ENCODE data around the gene CYFIP1.

CYFIP1 gene

GRCh38 chr15:22868928-22869327 lies 111.2 kb downstream of the CYFIP1 start:
- no peak for TF ChIP-seq CTCF (IDR thresholded peaks at IDR 0.05; ENCODE audit: low read depth, low read length, missing control alignments)
- no peak overlapping the region for H3K4me3 ChIP-seq (replicated peaks; ENCODE audit: low read depth, low read length)
- DNase-seq (ENCODE audit: extremely low read depth, low read depth) = no peak

- no peak for DNase-seq (ENCODE audit: extremely low read depth, low read depth)
- H3K4me3 ChIP-seq (replicated peaks; ENCODE audit: low read depth, low read length) = no peak overlapping the region
- TF ChIP-seq CTCF (IDR thresholded peaks at IDR 0.05; ENCODE audit: low read depth, low read length, missing control alignments) = no peak
Measured at GRCh38 chr15:22868495-22868894, 111.7 kb downstream of the CYFIP1 start.

- no peak for DNase-seq (ENCODE audit: extremely low read depth, low read depth)
Measured at GRCh38 chr15:22867886-22868285, 112.3 kb downstream of the CYFIP1 start.

GRCh38 chr15:22866079-22866478 lies 114.1 kb downstream of the CYFIP1 start:
- no peak for TF ChIP-seq CTCF (IDR thresholded peaks at IDR 0.05; ENCODE audit: low read depth, low read length, missing control alignments)
- H3K4me3 ChIP-seq (replicated peaks; ENCODE audit: low read depth, low read length) = no peak overlapping the region
- no peak for DNase-seq (ENCODE audit: extremely low read depth, low read depth)

More at GRCh38 chr15:22867886-22868285, 112.3 kb downstream of the CYFIP1 start:
- no peak for TF ChIP-seq CTCF (IDR thresholded peaks at IDR 0.05; ENCODE audit: low read depth, low read length, missing control alignments)
- H3K4me3 ChIP-seq (replicated peaks; ENCODE audit: low read depth, low read length) = no peak overlapping the region

- no peak for DNase-seq (ENCODE audit: extremely low read depth, low read depth)
- H3K4me3 ChIP-seq (replicated peaks; ENCODE audit: low read depth, low read length) = no peak overlapping the region
- no peak for TF ChIP-seq CTCF (IDR thresholded peaks at IDR 0.05; ENCODE audit: low read depth, low read length, missing control alignments)
Measured at GRCh38 chr15:22863356-22863755, 116.8 kb downstream of the CYFIP1 start.

- DNase-seq (ENCODE audit: extremely low read depth, low read depth) = no peak
- no peak for TF ChIP-seq CTCF (IDR thresholded peaks at IDR 0.05; ENCODE audit: low read depth, low read length, missing control alignments)
- H3K4me3 ChIP-seq (replicated peaks; ENCODE audit: low read depth, low read length) = no peak overlapping the region
Measured at GRCh38 chr15:22861161-22861560, 119.0 kb downstream of the CYFIP1 start.

- H3K4me3 ChIP-seq (replicated peaks; ENCODE audit: low read depth, low read length) = no peak overlapping the region
- no peak for DNase-seq (ENCODE audit: extremely low read depth, low read depth)
- TF ChIP-seq CTCF (IDR thresholded peaks at IDR 0.05; ENCODE audit: low read depth, low read length, missing control alignments) = no peak
Measured at GRCh38 chr15:22856659-22857058, 123.5 kb downstream of the CYFIP1 start.
